AG04449 (cell line): ENCODE data around the gene TMBIM4.
"Not testable (repeated sequence)": the region's sequence is repeated elsewhere in the genome, so short reads cannot be mapped to it uniquely, and the experiment has no call there.

Source experiments
- CTCF ChIA-PET: fragments of 350-600 bp; formaldehyde crosslinking; extraction: SDS; loops from one replicate; lab custom pipeline; 2021; ENCODE audit warnings: antibody characterized with exemption; lab: Yijun Ruan, JAX
- POLR2A ChIA-PET: fragments of 400-600, 350-600 bp; formaldehyde crosslinking; extraction: SDS; loops from one replicate; lab custom pipeline; 2020; ENCODE audit warnings: antibody characterized with exemption, inconsistent platforms; lab: Yijun Ruan, JAX
- DNase-seq: peaks from one replicate; pipeline ENCODE4 v3.0.0-alpha.2; 2010; ENCODE audit warnings: low read depth, low spot score
- H3K4me3 ChIP-seq: 2 replicates; pipeline ENCODE4 v1.5.1; 2011; ENCODE audit warnings: low read depth, mild to moderate bottlenecking, control low read depth, low read length
- CTCF ChIP-seq: IDR thresholded peaks from one replicate; pipeline ENCODE4 v1.5.1; 2011; ENCODE audit warnings: mild to moderate bottlenecking, moderate library complexity, low read length, control low read depth, inconsistent platforms; ENCODE audit not compliant: insufficient read depth; ENCODE audit errors: missing control alignments

Gene TMBIM4

GRCh38 chr12:66169221-66170170 lies at the start of gene TMBIM4:
TSS of gene TMBIM4 (minus strand) at chr12:66169996. CDS start at chr12:66169951, 45 bp downstream.
- peak; percentile 61 for TF ChIP-seq CTCF
- peak within 1 kb of the TSS; percentile 88 for H3K4me3 ChIP-seq
- peak; percentile 65 for DNase-seq
- ChIA-PET POLR2A (interaction anchor here (0.6 to 1.8 kb wide), 9 partner anchors 10 to 236 kb away, joined by 3 to 14 read pairs (median 4); partner anchors contain the start of genes HELB and LLPH), CTCF (interaction anchor here (0.6 to 2.4 kb wide), 15 partner anchors 10 to 1419 kb away, joined by 3 to 12 read pairs (median 4); partner anchors contain the start of genes IRAK3 and LLPH)

GRCh38 chr12:66217342-66217917 lies 47.6 kb upstream of the TMBIM4 start:
- CTCF ChIA-PET = interaction anchor here (1.0 kb wide), 1 partner anchor 18 kb away, joined by 4 read pairs; no protein-coding TSS in a partner anchor
- DNase-seq = no peak
- POLR2A ChIA-PET = no interaction called here
- TF ChIP-seq CTCF = no peak
- H3K4me3 ChIP-seq = no peak overlapping the region

GRCh38 chr12:66213011-66213410 lies 43.2 kb upstream of the TMBIM4 start:
- H3K4me3 ChIP-seq, CTCF ChIA-PET, POLR2A ChIA-PET: not testable (repeated sequence)

GRCh38 chr12:66211573-66211972 lies 41.8 kb upstream of the TMBIM4 start:
- POLR2A ChIA-PET = interaction anchor here (0.6 kb wide), 1 partner anchor 491 kb away, joined by 3 read pairs; no protein-coding TSS in a partner anchor
- DNase-seq, CTCF ChIA-PET, H3K4me3 ChIP-seq: not testable (repeated sequence)

More at GRCh38 chr12:66213011-66213410, 43.2 kb upstream of the TMBIM4 start:
- not testable (repeated sequence) for DNase-seq

GRCh38 chr12:66210840-66211239 lies 41.0 kb upstream of the TMBIM4 start:
- CTCF ChIA-PET = interaction anchor here (0.7 kb wide), 1 partner anchor 513 kb away, joined by 3 read pairs; no protein-coding TSS in a partner anchor
- POLR2A ChIA-PET = interaction anchor here (0.6 kb wide), 1 partner anchor 491 kb away, joined by 3 read pairs; no protein-coding TSS in a partner anchor

GRCh38 chr12:66206141-66206540 lies 36.3 kb upstream of the TMBIM4 start:
- TF ChIP-seq CTCF = no peak
- POLR2A ChIA-PET = no interaction called here
- CTCF ChIA-PET = no interaction called here
- H3K4me3 ChIP-seq = no peak overlapping the region
- no peak for DNase-seq

More at GRCh38 chr12:66210840-66211239, 41.0 kb upstream of the TMBIM4 start:
- no peak for TF ChIP-seq CTCF
- no peak overlapping the region for H3K4me3 ChIP-seq
- DNase-seq = no peak

GRCh38 chr12:66203820-66204219 lies 34.0 kb upstream of the TMBIM4 start:
- POLR2A ChIA-PET = no interaction called here
- CTCF ChIA-PET = no interaction called here

More at GRCh38 chr12:66203820-66204219, 34.0 kb upstream of the TMBIM4 start:
- TF ChIP-seq CTCF = no peak
- DNase-seq = no peak
- H3K4me3 ChIP-seq = no peak overlapping the region
